Vagina (tissue), 2 donors: Measurements from ENCODE around the gene ASRGL1.

Source experiments
- POLR2A ChIP-seq, 2 donors: fragments of 450-650 bp; IDR thresholded peaks; one replicate each; pipeline ENCODE4 v1.6.1; 2017; ENCODE audit warnings: antibody characterized with exemption in 2 of 2, mild to moderate bottlenecking in 2 of 2, moderate library complexity in 2 of 2
- POLR2AphosphoS5 ChIP-seq, 2 donors: sonication (generic); formaldehyde crosslinking; IDR thresholded peaks; one replicate each; pipeline ENCODE4 v1.9.0; 2017; ENCODE audit warnings: antibody characterized with exemption in 2 of 2, mild to moderate bottlenecking in 2 of 2, low read depth in 1 of 2; ENCODE audit not compliant: insufficient read depth in 1 of 2
- TF ChIP-seq, protein P1 (sequence below), 3 experiments: fragments of 450-650 bp in 2 of 3; fragments of 200-600 bp in 1 of 3; sonication (generic) in 1 of 3; IDR thresholded peaks; one replicate each; pipeline ENCODE4 v1.5.1; 2017 to 2019; ENCODE audit warnings: antibody characterized with exemption in 3 of 3, mild to moderate bottlenecking in 2 of 3, moderate library complexity in 2 of 3

DNA sequence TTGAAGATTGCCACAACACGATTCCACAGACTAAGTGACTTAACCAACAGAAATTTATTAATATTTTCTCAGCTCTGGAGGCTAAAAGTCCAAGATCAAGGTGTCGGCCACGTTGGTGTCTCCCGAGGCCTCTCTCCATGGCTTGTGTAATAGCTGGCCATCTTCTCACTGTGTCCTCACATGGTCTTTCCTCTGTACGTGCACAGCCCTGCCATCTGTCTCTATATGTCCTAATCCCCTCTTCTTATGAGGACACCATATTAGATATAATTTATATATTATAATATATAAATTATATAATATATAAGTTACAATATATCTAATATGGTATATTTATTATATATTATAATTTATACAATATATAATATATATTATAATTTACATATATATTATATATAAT, 56.5 kb downstream of the ASRGL1 start:
- TF ChIP-seq POLR2A (IDR thresholded peaks at IDR 0.05) (no peak), POLR2AphosphoS5 (IDR thresholded peaks at IDR 0.05; ENCODE audit: insufficient read depth in 1 of 2, low read depth in 1 of 2) (no peak)
- TF ChIP-seq, protein P1, sequence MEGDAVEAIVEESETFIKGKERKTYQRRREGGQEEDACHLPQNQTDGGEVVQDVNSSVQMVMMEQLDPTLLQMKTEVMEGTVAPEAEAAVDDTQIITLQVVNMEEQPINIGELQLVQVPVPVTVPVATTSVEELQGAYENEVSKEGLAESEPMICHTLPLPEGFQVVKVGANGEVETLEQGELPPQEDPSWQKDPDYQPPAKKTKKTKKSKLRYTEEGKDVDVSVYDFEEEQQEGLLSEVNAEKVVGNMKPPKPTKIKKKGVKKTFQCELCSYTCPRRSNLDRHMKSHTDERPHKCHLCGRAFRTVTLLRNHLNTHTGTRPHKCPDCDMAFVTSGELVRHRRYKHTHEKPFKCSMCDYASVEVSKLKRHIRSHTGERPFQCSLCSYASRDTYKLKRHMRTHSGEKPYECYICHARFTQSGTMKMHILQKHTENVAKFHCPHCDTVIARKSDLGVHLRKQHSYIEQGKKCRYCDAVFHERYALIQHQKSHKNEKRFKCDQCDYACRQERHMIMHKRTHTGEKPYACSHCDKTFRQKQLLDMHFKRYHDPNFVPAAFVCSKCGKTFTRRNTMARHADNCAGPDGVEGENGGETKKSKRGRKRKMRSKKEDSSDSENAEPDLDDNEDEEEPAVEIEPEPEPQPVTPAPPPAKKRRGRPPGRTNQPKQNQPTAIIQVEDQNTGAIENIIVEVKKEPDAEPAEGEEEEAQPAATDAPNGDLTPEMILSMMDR (IDR thresholded peaks at IDR 0.05) = no peak
